SK-N-MC (cell line): ENCODE data around the gene ULBP3.
"Not testable (repeated sequence)": the region's sequence is repeated elsewhere in the genome, so short reads cannot be mapped to it uniquely, and the experiment has no call there.

Experiments
- DNase-seq: peaks from one replicate; pipeline ENCODE4 v3.0.0-alpha.2; 2011; ENCODE audit warnings: low read depth, low spot score
- H3K27ac ChIP-seq: fragments of 200-600 bp; sonication (generic); 2 replicates; pipeline ENCODE4 v1.5.1; 2016; ENCODE audit warnings: mixed run types
- H3K36me3 ChIP-seq: fragments of 200-600 bp; sonication (generic); 2 replicates; pipeline ENCODE4 v1.6.1; 2017; ENCODE audit warnings: antibody characterized with exemption, low read length, mixed read lengths; ENCODE audit not compliant: insufficient read depth
- H3K4me3 ChIP-seq: fragments of 200-600 bp; sonication (generic); 2 replicates; pipeline ENCODE4 v1.5.1; 2016
- H3K9ac ChIP-seq: fragments of 200-600 bp; sonication (generic); 2 replicates; pipeline ENCODE4 v1.8.0; 2017; ENCODE audit warnings: mixed run types, mixed read lengths; ENCODE audit not compliant: insufficient read length
- H3K9me3 ChIP-seq: fragments of 200-600 bp; sonication (generic); 2 replicates; pipeline ENCODE4 v1.6.1; 2017; ENCODE audit warnings: low read depth, mild to moderate bottlenecking, antibody characterized with exemption, low read length, moderate library complexity, mixed read lengths
- EZH2 ChIP-seq: fragments of 200-600 bp; sonication (generic); IDR thresholded peaks from one replicate; pipeline ENCODE4 v1.6.1; 2017; ENCODE audit warnings: antibody characterized with exemption
- FOXP2 ChIP-seq: optimal IDR thresholded peaks from 2 replicates; pipeline ENCODE3; 2011; ENCODE audit warnings: mild to moderate bottlenecking, moderate library complexity; ENCODE audit not compliant: insufficient read depth; ENCODE audit errors: extremely low read length, control extremely low read depth
- POLR2AphosphoS5 ChIP-seq: IDR thresholded peaks from 2 replicates; pipeline ENCODE4 v1.6.1; 2012; ENCODE audit warnings: mild to moderate bottlenecking, low read depth, low read length, borderline replicate concordance

The ULBP3 gene

GRCh38 chr6:150069706-150070105 is 785 bp upstream of the ULBP3 start:
- Histone ChIP-seq H3K27ac (no peak overlapping the region), H3K36me3 (no peaks in the 10 kb centered on the region), H3K9me3 (no peaks in the 10 kb centered on the region), H3K9ac (no peak overlapping the region), H3K4me3 (no peak overlapping the region)
- DNase-seq: no peak
- TF ChIP-seq EZH2: no peak
- TF ChIP-seq POLR2AphosphoS5: no peak
- TF ChIP-seq FOXP2: no peak

- H3K9me3 ChIP-seq: no peaks in the 10 kb centered on the region
- no peak overlapping the region for H3K27ac ChIP-seq
- no peak for DNase-seq
- H3K4me3 ChIP-seq: peak overlapping the region; percentile 81
- TF ChIP-seq POLR2AphosphoS5: no peak
- no peak overlapping the region for H3K9ac ChIP-seq
- no peaks in the 10 kb centered on the region for H3K36me3 ChIP-seq
Measured at GRCh38 chr6:150068151-150068550, 770 bp downstream of the ULBP3 start.

DNA sequence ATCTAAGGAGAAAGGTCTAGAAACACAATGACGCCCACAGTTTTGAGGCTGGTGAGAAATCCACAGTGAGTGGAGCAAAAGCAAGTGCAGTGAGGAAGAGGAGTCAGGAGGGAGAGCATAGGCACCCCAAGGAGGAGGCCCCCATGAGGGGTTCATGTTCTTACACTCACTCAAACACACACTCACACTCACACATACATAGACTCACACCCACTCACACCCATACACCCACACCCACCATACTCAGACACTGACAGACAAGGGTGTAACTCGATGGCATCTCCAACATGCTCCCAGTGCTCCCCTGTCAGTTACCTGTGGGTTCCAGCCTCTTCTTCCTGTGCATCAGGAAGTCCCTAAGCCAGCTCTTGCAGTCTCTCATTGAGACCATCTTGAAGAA is 3.8 kb downstream of the ULBP3 start:
- DNase-seq: no peak
- no peak overlapping the region for H3K4me3 ChIP-seq
- no peak overlapping the region for H3K9ac ChIP-seq
- no peak overlapping the region for H3K27ac ChIP-seq
- H3K9me3 ChIP-seq: no peaks in the 10 kb centered on the region
- H3K36me3 ChIP-seq: no peaks in the 10 kb centered on the region
- TF ChIP-seq EZH2 (no peak), POLR2AphosphoS5 (no peak), FOXP2 (no peak)

DNA sequence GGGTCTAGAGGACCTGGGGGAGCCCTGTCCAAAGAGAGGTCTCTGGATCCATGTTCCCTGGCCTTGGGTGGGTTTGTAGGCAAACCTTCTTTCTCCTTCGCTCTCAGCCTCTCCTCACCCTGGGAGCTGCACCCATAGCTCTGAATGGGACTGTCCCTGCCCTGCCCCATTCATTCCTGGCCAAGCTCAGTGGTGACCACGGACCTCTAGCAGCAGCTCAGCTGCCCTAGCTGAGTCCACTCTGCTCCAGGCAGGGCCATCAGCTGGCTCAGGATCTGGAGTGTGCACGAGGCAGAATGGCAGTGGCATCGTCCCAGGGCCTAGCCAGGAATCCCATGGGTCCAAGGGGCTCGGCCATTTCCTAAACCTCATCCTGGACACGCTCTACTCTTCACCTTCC is 5.3 kb downstream of the ULBP3 start:
- no peaks in the 10 kb centered on the region for H3K36me3 ChIP-seq
- no peak for TF ChIP-seq EZH2
- no peak for TF ChIP-seq FOXP2
- no peak for TF ChIP-seq POLR2AphosphoS5
- DNase-seq: no peak
- H3K9ac ChIP-seq: no peak overlapping the region
- no peaks in the 10 kb centered on the region for H3K9me3 ChIP-seq
- H3K4me3 ChIP-seq: no peak overlapping the region
- no peak overlapping the region for H3K27ac ChIP-seq

DNA sequence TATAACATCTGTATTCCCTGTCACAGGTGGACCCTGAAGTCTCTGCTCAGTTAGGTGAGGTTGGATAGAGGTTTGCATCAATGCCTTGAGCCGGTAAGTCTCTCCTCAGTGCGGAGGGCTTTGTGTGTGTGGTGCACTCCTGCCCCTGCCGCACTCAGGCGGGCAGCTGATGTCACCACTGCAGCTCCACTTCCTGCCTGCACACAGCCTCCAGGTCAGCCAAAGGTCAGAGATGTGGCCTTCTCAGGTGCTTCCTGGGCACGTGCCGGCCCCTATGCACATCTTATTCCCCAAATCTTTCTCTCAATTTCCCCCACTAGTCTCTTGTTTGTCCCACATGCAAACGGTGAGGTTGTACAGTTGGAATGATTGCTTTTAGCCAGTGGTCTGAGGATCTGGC is 8.9 kb downstream of the ULBP3 start:
- not testable (repeated sequence) for H3K9me3 ChIP-seq, DNase-seq, H3K36me3 ChIP-seq, H3K27ac ChIP-seq, H3K4me3 ChIP-seq, H3K9ac ChIP-seq

DNA sequence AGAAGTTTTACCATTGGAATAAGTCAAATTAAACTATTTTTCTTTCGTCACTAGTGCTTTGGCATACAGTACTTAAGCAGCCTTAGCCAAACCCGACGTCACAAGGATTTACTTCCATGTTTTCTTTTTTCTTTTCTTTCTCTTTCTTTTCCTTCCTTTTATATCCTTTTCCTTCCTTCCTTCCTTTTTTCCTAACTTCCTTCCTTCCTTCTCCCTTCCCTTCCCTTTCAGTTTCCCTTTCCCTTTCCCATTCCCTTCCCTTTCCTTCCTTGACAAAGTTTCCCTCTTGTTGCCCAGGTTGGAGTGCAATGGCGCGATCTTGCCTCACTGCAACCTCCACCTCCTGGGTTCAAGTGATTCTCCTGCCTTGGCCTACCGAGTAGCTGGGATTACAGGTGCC is 9.9 kb downstream of the ULBP3 start:
- no peak overlapping the region for H3K27ac ChIP-seq
- DNase-seq: no peak
- TF ChIP-seq FOXP2 (no peak), EZH2 (no peak), POLR2AphosphoS5 (no peak)
- no peaks in the 10 kb centered on the region for H3K36me3 ChIP-seq
- no peaks in the 10 kb centered on the region for H3K9me3 ChIP-seq
- no peak overlapping the region for H3K4me3 ChIP-seq
- H3K9ac ChIP-seq: no peak overlapping the region

GRCh38 chr6:150058231-150058792 is 10.6 kb downstream of the ULBP3 start:
- Histone ChIP-seq H3K9me3 (no peaks in the 10 kb centered on the region), H3K4me3 (no peak overlapping the region), H3K36me3 (no peaks in the 10 kb centered on the region), H3K27ac (no peak overlapping the region), H3K9ac (no peak overlapping the region)
- DNase-seq: no peak
- no peak for TF ChIP-seq EZH2

- no peak for DNase-seq
- Histone ChIP-seq H3K27ac (no peak overlapping the region), H3K9me3 (no peaks in the 10 kb centered on the region), H3K4me3 (no peak overlapping the region), H3K9ac (no peak overlapping the region), H3K36me3 (no peaks in the 10 kb centered on the region)
- no peak for TF ChIP-seq POLR2AphosphoS5
- no peak for TF ChIP-seq FOXP2
- TF ChIP-seq EZH2: no peak
Measured at GRCh38 chr6:150057501-150057951, 11.4 kb downstream of the ULBP3 start.

DNA sequence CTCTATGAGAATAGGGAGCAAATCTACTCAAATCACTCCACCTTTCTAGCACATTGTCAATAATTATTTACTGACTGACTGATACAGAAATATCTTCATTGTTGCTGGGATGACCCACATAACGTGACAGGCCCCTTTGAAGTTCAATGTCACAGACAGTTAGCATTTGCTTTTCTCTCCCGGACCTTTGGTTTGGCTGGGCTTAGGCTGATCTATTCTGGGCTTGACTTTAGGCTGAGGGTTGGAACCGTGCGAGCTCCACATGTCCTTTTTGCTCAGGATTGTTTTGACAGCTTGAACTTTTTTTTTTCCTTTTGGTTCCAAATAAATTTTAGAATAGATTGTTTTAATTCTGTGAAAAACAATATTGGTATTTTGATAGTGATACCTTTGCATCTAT is 12.0 kb downstream of the ULBP3 start:
- no peak for TF ChIP-seq POLR2AphosphoS5
- TF ChIP-seq EZH2: no peak
- TF ChIP-seq FOXP2: no peak
- no peaks in the 10 kb centered on the region for H3K36me3 ChIP-seq
- no peak for DNase-seq
- no peak overlapping the region for H3K9ac ChIP-seq
- no peak overlapping the region for H3K4me3 ChIP-seq
- no peak overlapping the region for H3K27ac ChIP-seq
- H3K9me3 ChIP-seq: no peaks in the 10 kb centered on the region

- Histone ChIP-seq H3K27ac (no peak overlapping the region), H3K9me3 (no peaks in the 10 kb centered on the region), H3K4me3 (no peak overlapping the region), H3K9ac (no peak overlapping the region), H3K36me3 (no peaks in the 10 kb centered on the region)
- no peak for DNase-seq
- TF ChIP-seq FOXP2: no peak
- no peak for TF ChIP-seq EZH2
- TF ChIP-seq POLR2AphosphoS5: no peak
Measured at GRCh38 chr6:150056156-150056555, 12.8 kb downstream of the ULBP3 start.
